Ovary (tissue), 9 donors: ENCODE results near the gene INSIG2. TPM values are rescaled to one million over a fixed set of nuclear protein-coding genes. Genes with fewer than 3 reads are reported as not detected.

ENCODE experiments used
- DNase-seq, 5 donors: peaks; one replicate each; pipeline ENCODE4 v3.0.0-alpha.2; 2019 to 2020
- H3K27ac ChIP-seq, 2 donors: fragments of 200-600 bp; one replicate each; pipeline versions ENCODE4 v1.5.1 to v1.8.0; 2019 to 2022
- H3K27me3 ChIP-seq: fragments of 200-600 bp; one replicate; pipeline ENCODE4 v1.8.0; 2022
- H3K36me3 ChIP-seq: fragments of 200-600 bp; sonication (generic); one replicate; pipeline ENCODE4 v1.5.1; 2019
- H3K4me1 ChIP-seq: one replicate; pipeline ENCODE4 v1.8.1; 2013; ENCODE audit warnings: mild to moderate bottlenecking, moderate library complexity; ENCODE audit not compliant: insufficient read depth
- H3K4me3 ChIP-seq: fragments of 200-600 bp; sonication (generic); one replicate; pipeline ENCODE4 v1.5.1; 2017
- H3K9me3 ChIP-seq, 2 donors: fragments of 200-600 bp in 1 of 2; sonication (generic) in 1 of 2; one replicate each; pipeline versions ENCODE4 v1.5.1 to v1.8.1; 2013 to 2019; ENCODE audit warnings: mild to moderate bottlenecking in 1 of 2, moderate library complexity in 1 of 2
- EP300 ChIP-seq: sonication (generic); formaldehyde crosslinking; IDR thresholded peaks from one replicate; pipeline ENCODE4 v1.6.1; 2017; ENCODE audit warnings: antibody characterized with exemption
- POLR2A ChIP-seq: fragments of 450-650 bp; IDR thresholded peaks from one replicate; pipeline ENCODE4 v1.6.1; 2017; ENCODE audit warnings: antibody characterized with exemption, mild to moderate bottlenecking, moderate library complexity
- WGBS, 3 donors: extraction: QIAGEN DNeasy Blood & Tissue Kit in 1 of 3; methylation state at CpG; one replicate each; pipeline versions ENCODE4 v1.1.5 to v1.1.7; 2013 to 2017; 5-methylcytosine and 5-hydroxymethylcytosine counted together
- intact Hi-C, 4 donors: fragments of 100-400 bp; cut with DNase I; formaldehyde crosslinking; loops; one replicate each; pipeline versions ENCODE4 v1.11.0 to v1.15.1; 2022 to 2023
- polyA plus RNA-seq, 2 donors: library from polyadenylated mRNA; stranded (reverse); fragments of 200-250 nt in 1 of 2; fragments of 350-450 nt in 1 of 2; fragmentation: Illumina TruSeq in 1 of 2; extraction: RNeasy Lipid Tissue Mini Kit (QIAGEN cat#74804) in 1 of 2; gene quantifications; one replicate each; pipeline ENCODE4 v1.2.3, GENCODE V29; 2013 to 2014
- total RNA-seq, 7 donors: library from RNA; depleted of rRNA in 2 of 7; stranded (reverse); fragments of >200 nt in 2 of 7; fragmentation: NEBNext Ultra II Directional in 3 of 7; extraction: Animal tissue kit (Norgen Biotek cat#: 25700) in 3 of 7; gene quantifications; one replicate each; pipeline versions ENCODE4 v1.1.0 to v1.2.4, GENCODE V29; 2016 to 2023
- TF ChIP-seq, protein P1 (sequence below), 3 donors: fragments of 450-650 bp in 2 of 3; fragments of 200-600 bp in 1 of 3; IDR thresholded peaks; one replicate each; pipeline versions ENCODE4 v1.5.1 to v1.8.0; 2016 to 2022; ENCODE audit warnings: antibody characterized with exemption in 3 of 3, mild to moderate bottlenecking in 1 of 3
- donor health status: DM: no; HTN: no; CAD: no; lungs with moderate emphysema.
- donor health status: DM: no; HTN: no; CAD: no.
- donor health status: Bipolar disorder and iron deficiency.
- donor health status: DM: yes; HTN: yes; CAD: no.
- donor health status: DM: no; HTN: no; CAD: no.
- donor health status: DM: yes; HTN: yes; CAD: no.

Gene INSIG2
- total and polyA plus RNA-seq, 9 donors, result 10.9 to 20.3 (median 16.6) TPM

DNA sequence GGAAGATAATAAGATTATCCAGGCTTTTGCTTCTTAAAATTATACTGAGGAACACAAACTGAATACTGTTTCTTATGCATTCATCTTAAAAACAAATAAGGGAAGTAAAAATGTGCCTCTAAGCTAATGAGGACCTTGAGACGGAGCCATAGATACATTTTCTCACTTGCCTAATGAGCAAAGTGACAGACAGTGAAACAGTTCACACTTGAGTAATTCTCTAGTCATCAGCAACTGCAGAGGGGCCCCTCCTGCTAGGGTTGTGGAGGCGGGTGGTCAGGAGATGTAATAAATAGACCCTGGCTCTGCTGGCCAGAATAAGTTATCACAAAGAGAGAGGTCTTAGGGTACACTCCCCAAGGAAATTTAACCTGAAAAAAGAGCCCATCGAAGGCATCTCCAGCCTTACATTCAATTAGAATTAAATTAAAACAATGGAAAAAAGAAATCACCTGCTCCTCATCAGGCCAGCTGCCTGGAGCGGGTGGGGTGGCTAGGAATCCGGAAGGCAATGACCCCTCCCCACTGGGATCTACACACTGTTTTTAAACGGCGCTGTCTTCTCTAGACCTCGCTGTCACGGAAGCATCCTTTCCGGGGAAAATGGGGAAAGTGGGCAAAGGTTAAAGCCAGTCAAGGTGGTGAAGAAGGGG lies 32.6 kb upstream of the INSIG2 start:
- DNase-seq, result no peak
- Histone ChIP-seq H3K27me3 (no peaks in the 10 kb centered on the region), H3K36me3 (no peaks in the 10 kb centered on the region), H3K4me1 (no peaks in the 10 kb centered on the region), H3K27ac (no peak overlapping the region), H3K4me3 (no peak overlapping the region), H3K9me3 (no peaks in the 10 kb centered on the region)
- TF ChIP-seq, protein P1, sequence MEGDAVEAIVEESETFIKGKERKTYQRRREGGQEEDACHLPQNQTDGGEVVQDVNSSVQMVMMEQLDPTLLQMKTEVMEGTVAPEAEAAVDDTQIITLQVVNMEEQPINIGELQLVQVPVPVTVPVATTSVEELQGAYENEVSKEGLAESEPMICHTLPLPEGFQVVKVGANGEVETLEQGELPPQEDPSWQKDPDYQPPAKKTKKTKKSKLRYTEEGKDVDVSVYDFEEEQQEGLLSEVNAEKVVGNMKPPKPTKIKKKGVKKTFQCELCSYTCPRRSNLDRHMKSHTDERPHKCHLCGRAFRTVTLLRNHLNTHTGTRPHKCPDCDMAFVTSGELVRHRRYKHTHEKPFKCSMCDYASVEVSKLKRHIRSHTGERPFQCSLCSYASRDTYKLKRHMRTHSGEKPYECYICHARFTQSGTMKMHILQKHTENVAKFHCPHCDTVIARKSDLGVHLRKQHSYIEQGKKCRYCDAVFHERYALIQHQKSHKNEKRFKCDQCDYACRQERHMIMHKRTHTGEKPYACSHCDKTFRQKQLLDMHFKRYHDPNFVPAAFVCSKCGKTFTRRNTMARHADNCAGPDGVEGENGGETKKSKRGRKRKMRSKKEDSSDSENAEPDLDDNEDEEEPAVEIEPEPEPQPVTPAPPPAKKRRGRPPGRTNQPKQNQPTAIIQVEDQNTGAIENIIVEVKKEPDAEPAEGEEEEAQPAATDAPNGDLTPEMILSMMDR (IDR thresholded peaks at IDR 0.05), result no peak
- no peak for TF ChIP-seq EP300
- TF ChIP-seq POLR2A, result no peak
- intact Hi-C loops, result no loop called here
- WGBS, 3 donors, result 53 to 78% (median 64%) methylated on average over 9 to 10 of the region's 10 CpGs

DNA sequence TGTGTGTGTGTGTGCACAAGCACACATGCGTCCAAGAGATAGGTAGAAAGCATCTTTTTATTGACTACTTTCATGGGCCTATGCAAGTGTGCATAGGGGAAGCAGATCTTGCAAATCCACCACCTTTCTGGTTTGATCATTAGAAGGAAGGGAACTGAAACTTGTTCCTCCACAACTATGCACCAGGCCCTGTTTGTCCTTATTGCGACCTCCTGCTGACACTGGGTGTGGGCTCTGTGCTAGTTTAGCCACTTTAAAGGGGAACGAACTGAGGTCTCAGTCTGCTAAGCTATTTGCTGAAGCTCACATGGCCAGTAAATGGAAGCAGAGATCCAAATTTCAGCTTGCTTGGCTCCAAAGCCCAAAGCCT lies 32.1 kb upstream of the INSIG2 start:
- 36 to 55% (median 52%) methylated on average over 3 of the region's 3 CpGs for WGBS, 3 donors
- TF ChIP-seq, protein P1 (IDR thresholded peaks at IDR 0.05), result no peak
- TF ChIP-seq POLR2A (no peak), EP300 (no peak)
- Histone ChIP-seq H3K4me3 (no peak overlapping the region), H3K36me3 (no peaks in the 10 kb centered on the region), H3K27ac (no peak overlapping the region), H3K27me3 (no peaks in the 10 kb centered on the region), H3K9me3 (no peaks in the 10 kb centered on the region), H3K4me1 (no peaks in the 10 kb centered on the region)
- DNase-seq, result no peak
- intact Hi-C loops, result no loop called here

DNA sequence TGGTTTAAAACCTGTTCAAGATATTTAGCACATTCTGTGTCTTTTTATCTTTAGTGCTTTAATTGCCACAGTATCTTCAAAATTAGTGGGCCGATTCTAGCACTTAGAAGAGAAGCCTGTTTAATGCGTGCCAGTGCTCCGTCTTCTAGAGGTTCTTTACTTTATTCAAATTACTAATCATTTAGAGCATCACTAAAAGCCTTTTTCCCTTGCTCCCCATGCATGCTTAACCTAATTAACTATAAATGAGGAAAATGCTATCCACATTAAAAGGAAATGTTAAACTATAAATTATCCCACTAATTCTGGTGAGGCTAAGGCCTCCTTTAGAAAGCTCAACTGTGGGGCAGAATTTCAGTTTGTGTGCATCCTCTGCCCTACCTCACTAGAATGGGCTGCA lies 31.5 kb upstream of the INSIG2 start:
- no peak overlapping the region for H3K4me3 ChIP-seq
- WGBS, 3 donors, result 85 to 92% (median 86%) methylated on average over 3 of the region's 3 CpGs
- DNase-seq, result no peak
- H3K36me3 ChIP-seq, result no peaks in the 10 kb centered on the region
- no peaks in the 10 kb centered on the region for H3K27me3 ChIP-seq
- no peak overlapping the region for H3K27ac ChIP-seq
- no peaks in the 10 kb centered on the region for H3K9me3 ChIP-seq
- intact Hi-C loops, result no loop called here
- no peaks in the 10 kb centered on the region for H3K4me1 ChIP-seq
- TF ChIP-seq EP300, result no peak
- TF ChIP-seq, protein P1 (IDR thresholded peaks at IDR 0.05), result no peak
- TF ChIP-seq POLR2A, result no peak

DNA sequence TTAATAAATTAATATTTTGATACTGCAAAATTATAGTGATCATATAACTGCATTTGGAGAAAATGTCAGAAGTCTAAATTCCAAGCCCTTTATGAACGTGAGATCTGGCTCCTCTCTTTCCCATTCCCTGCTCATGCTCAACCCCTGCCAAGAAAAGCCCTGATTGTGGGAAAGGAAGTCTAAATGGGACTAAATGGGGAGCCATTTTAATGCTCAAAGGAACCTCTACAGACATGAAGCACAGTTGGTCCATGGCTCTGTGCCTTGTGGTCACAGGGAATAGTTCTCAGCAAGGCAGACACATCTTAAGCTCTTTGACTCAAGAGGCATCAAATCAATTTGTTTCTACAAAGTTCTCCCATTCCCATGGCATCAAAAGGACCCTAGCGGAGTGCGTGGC lies 29.3 kb upstream of the INSIG2 start:
- Histone ChIP-seq H3K9me3 (no peaks in the 10 kb centered on the region), H3K27ac (no peak overlapping the region), H3K36me3 (no peaks in the 10 kb centered on the region), H3K4me1 (no peaks in the 10 kb centered on the region), H3K27me3 (no peaks in the 10 kb centered on the region), H3K4me3 (no peak overlapping the region)
- TF ChIP-seq EP300, result no peak
- TF ChIP-seq POLR2A, result no peak
- TF ChIP-seq, protein P1 (IDR thresholded peaks at IDR 0.05), result no peak
- no peak for DNase-seq
- whole genome bisulfite sequencing, 3 donors, result 54 to 78% (median 59%) methylated on average over 3 of the region's 3 CpGs
- intact Hi-C loops, result no loop called here
